Common myeloid progenitor, CD34-positive (primary cell): Measurements from ENCODE around the gene BCL7A.
"Not testable (repeated sequence)": the region's sequence is repeated elsewhere in the genome, so short reads cannot be mapped to it uniquely, and the experiment has no call there.

Experiments
- CTCF ChIA-PET: fragments of 350-600 bp; sonication (Branson Sonifier 250); formaldehyde crosslinking; loops from one replicate; lab custom pipeline; 2021; ENCODE audit warnings: antibody characterized with exemption; lab: Charles Lee
- POLR2A ChIA-PET: fragments of 350-600 bp; sonication (Branson Sonifier 250); formaldehyde crosslinking; loops from one replicate; lab custom pipeline; 2021; ENCODE audit warnings: antibody characterized with exemption; lab: Charles Lee
- DNase-seq, 3 donors: peaks; one replicate each; pipeline versions ENCODE4 v3.0.0 to v3.0.0-alpha.2; 2013
- H3K27ac ChIP-seq, 2 experiments: 1 replicate in 1 of 2; 2 replicates in 1 of 2; pipeline ENCODE4 v1.7.0; 2013; ENCODE audit warnings: inconsistent platforms in 2 of 2, low read length in 2 of 2, mild to moderate bottlenecking in 2 of 2, low read depth in 1 of 2, moderate library complexity in 1 of 2; ENCODE audit not compliant: severe bottlenecking in 2 of 2, insufficient read depth in 1 of 2, poor library complexity in 1 of 2
- H3K27me3 ChIP-seq, 5 experiments: replicated peaks in 2 of 5; 1 replicate in 3 of 5; 2 replicates in 2 of 5; pipeline versions ENCODE4 v1.6.1 to v1.7.0; 2013; ENCODE audit warnings: low read length in 4 of 5, mild to moderate bottlenecking in 2 of 5, moderate library complexity in 2 of 5, inconsistent platforms in 1 of 5; ENCODE audit not compliant: insufficient read depth in 5 of 5, control insufficient read depth in 4 of 5
- H3K36me3 ChIP-seq, 4 experiments: 1 replicate in 2 of 4; 2 replicates in 2 of 4; pipeline versions ENCODE4 v1.6.1 to v1.7.0; 2013; ENCODE audit warnings: low read length in 3 of 4, control low read depth in 1 of 4, mild to moderate bottlenecking in 1 of 4; ENCODE audit not compliant: control insufficient read depth in 4 of 4, insufficient read depth in 4 of 4
- H3K4me1 ChIP-seq, 4 experiments: 1 replicate in 3 of 4; 2 replicates in 1 of 4; pipeline versions ENCODE4 v1.6.1 to v1.7.1; 2013; ENCODE audit warnings: low read length in 3 of 4, mild to moderate bottlenecking in 3 of 4, control low read depth in 1 of 4, inconsistent platforms in 1 of 4, moderate library complexity in 1 of 4; ENCODE audit not compliant: control insufficient read depth in 4 of 4, insufficient read depth in 4 of 4; ENCODE audit errors: control extremely low read depth in 1 of 4
- H3K4me3 ChIP-seq, 7 experiments: 1 replicate in 4 of 7; 2 replicates in 3 of 7; pipeline versions ENCODE4 v1.5.1 to v1.7.0; 2013; ENCODE audit warnings: mild to moderate bottlenecking in 7 of 7, low read length in 6 of 7, moderate library complexity in 6 of 7, inconsistent platforms in 2 of 7, low read depth in 2 of 7, control low read depth in 1 of 7; ENCODE audit not compliant: insufficient read depth in 4 of 7, control insufficient read depth in 1 of 7; ENCODE audit errors: extremely low read depth in 1 of 7
- H3K9me3 ChIP-seq, 5 experiments: 1 replicate in 4 of 5; 2 replicates in 1 of 5; pipeline versions ENCODE4 v1.6.1 to v1.7.1; 2013; ENCODE audit warnings: low read length in 4 of 5, mild to moderate bottlenecking in 2 of 5, inconsistent platforms in 1 of 5, low read depth in 1 of 5, moderate library complexity in 1 of 5; ENCODE audit not compliant: control insufficient read depth in 4 of 5, insufficient read depth in 2 of 5; ENCODE audit errors: control extremely low read depth in 1 of 5
- WGBS: methylation state at CpG from one replicate; pipeline ENCODE4 v1.1.5; 2013; ENCODE audit not compliant: insufficient coverage; 5-methylcytosine and 5-hydroxymethylcytosine counted together

BCL7A gene

GRCh38 chr12:122051231-122051876 lies 29.7 kb downstream of the BCL7A start:
- ChIA-PET CTCF (interaction anchor here (0.6 to 2.2 kb wide), 14 partner anchors 12 to 141 kb away, joined by 3 to 18 read pairs (median 4); no protein-coding TSS in a partner anchor), POLR2A (no interaction called here)
- no peak overlapping the region for H3K4me3 ChIP-seq
- no peaks in the 10 kb centered on the region for H3K9me3 ChIP-seq
- DNase-seq, result no peak
- H3K36me3 ChIP-seq, result peaks cover under 1 to 55% (median 39%) of the 10 kb centered on the region in 4 experiments
- 96% methylated on average over 13 of the region's 14 CpGs for WGBS
- H3K27ac ChIP-seq, result no peak overlapping the region
- no peaks in the 10 kb centered on the region for H3K4me1 ChIP-seq
- no peaks in the 10 kb centered on the region for H3K27me3 ChIP-seq

- H3K9me3 ChIP-seq, result no peaks in the 10 kb centered on the region
- H3K27me3 ChIP-seq, result no peaks in the 10 kb centered on the region
- H3K36me3 ChIP-seq, result peaks cover 5 to 57% (median 41%) of the 10 kb centered on the region in 4 experiments
- ChIA-PET CTCF (interaction anchor here (0.7 to 2.2 kb wide), 6 partner anchors 11 to 140 kb away, joined by 3 to 18 read pairs (median 5); no protein-coding TSS in a partner anchor), POLR2A (interaction anchor here (0.6 kb wide), 2 partner anchors 14 to 995 kb away, joined by 3 read pairs; no protein-coding TSS in a partner anchor)
- no peak overlapping the region for H3K27ac ChIP-seq
- 90% methylated on average over 2 of the region's 2 CpGs for WGBS
- no peak for DNase-seq
- no peaks in the 10 kb centered on the region for H3K4me1 ChIP-seq
- no peak overlapping the region for H3K4me3 ChIP-seq
Observed at GRCh38 chr12:122052285-122052684, 30.6 kb downstream of the BCL7A start.

DNA sequence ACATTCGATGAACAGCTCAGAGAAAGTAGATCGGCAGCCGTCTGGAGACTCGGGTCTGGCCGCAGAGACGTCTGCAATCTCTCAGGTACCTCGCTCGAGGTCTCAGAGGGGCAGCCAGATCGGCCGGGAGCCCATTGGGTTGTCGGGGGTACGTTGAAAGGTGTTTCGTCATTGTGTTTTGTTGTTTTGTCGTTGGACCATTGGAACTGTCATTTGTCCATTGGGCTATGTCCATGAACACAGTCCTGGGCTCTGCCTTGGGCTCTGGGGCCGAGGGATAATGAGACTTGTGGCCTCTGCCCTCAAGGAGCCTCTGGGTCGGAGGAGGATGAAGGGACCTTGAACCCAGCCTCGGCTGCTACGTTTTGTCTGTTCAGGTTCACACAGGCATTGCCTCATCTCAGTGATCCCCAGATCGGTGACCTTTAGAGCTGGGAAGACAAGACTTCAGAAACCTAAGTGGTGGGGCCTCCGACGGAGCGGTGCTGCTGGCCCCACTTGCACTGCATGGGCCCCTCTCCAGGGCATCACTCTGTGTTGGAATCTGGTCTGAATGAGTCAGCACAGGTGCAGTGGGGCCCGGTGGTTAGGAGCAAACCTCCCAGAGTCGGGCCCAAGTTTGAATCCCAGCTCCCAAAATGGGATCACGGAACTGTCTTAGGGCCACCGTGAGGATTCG lies 33.3 kb downstream of the BCL7A start:
- POLR2A ChIA-PET, result interaction anchor here (0.6 to 1.4 kb wide), 3 partner anchors 23 to 69 kb away, joined by 3 to 6 read pairs (median 4); partner anchors contain the start of gene MLXIP
- no peaks in the 10 kb centered on the region for H3K9me3 ChIP-seq
- DNase-seq, result no peak
- H3K4me3 ChIP-seq, result no peak overlapping the region
- peaks cover 8 to 70% (median 54%) of the 10 kb centered on the region in 4 experiments for H3K36me3 ChIP-seq
- no peaks in the 10 kb centered on the region for H3K4me1 ChIP-seq
- 97% methylated on average over 27 of the region's 27 CpGs for WGBS
- CTCF ChIA-PET, result interaction anchor here (0.6 to 6.7 kb wide), 31 partner anchors 8 to 208 kb away, joined by 3 to 120 read pairs (median 3); no protein-coding TSS in a partner anchor
- no peak overlapping the region for H3K27ac ChIP-seq
- no peaks in the 10 kb centered on the region for H3K27me3 ChIP-seq

GRCh38 chr12:122056406-122056805 lies 34.7 kb downstream of the BCL7A start:
- H3K27me3 ChIP-seq, H3K4me3 ChIP-seq, POLR2A ChIA-PET, H3K4me1 ChIP-seq, H3K9me3 ChIP-seq, DNase-seq, H3K27ac ChIP-seq: not testable (repeated sequence)
- CTCF ChIA-PET, result interaction anchor here (0.6 to 6.7 kb wide), 6 partner anchors 25 to 134 kb away, joined by 3 to 120 read pairs (median 6); no protein-coding TSS in a partner anchor
- peaks cover 10 to 69% (median 48%) of the 10 kb centered on the region in 4 experiments for H3K36me3 ChIP-seq
- WGBS, result 96% methylated on average over 7 of the region's 7 CpGs

DNA sequence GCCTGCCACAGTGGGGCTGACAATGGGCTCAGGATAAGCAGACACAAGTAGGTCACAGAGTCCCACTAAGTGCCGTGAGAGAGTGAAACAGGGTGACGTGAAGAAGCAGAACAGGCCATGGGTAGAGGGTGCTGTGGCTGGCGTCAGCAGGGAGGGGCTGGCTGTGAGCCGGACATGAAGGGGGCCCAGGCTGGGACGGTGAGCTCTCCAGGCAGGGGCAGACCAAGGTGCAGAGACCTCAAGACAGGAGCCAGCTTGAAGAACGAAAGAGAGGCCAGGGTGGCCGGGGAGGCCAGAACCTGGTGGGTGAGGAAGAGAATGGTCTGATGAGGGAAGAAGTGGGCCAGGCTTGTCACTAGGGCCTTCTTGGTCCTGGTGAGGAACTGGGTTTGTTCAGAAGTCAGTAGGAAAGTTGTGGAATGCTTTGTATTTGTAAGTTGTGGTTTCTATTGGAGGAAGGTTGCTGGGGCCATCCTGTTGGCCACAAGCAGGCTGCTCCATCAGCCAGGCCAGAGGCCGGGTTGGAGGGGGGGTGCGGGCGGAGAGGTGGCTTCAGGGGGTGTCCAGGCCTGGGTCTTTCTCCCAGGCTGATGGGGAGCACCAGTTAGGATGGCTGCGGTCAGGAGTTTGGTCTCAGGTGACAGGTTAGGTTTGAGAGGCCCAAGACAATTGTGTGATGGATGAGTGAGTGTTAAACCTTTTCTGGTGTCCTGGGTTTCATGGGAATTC lies 35.5 kb downstream of the BCL7A start:
- H3K9me3 ChIP-seq, result no peaks in the 10 kb centered on the region
- no peak for DNase-seq
- H3K4me3 ChIP-seq, result no peak overlapping the region
- no peak overlapping the region for H3K27ac ChIP-seq
- no peaks in the 10 kb centered on the region for H3K27me3 ChIP-seq
- WGBS, result 98% methylated on average over 10 of the region's 11 CpGs
- peaks cover 10 to 73% (median 50%) of the 10 kb centered on the region in 4 experiments for H3K36me3 ChIP-seq
- POLR2A ChIA-PET, result no interaction called here
- CTCF ChIA-PET, result interaction anchor here (1.2 to 6.7 kb wide), 4 partner anchors 25 to 134 kb away, joined by 3 to 120 read pairs (median 6); no protein-coding TSS in a partner anchor
- no peaks in the 10 kb centered on the region for H3K4me1 ChIP-seq

DNA sequence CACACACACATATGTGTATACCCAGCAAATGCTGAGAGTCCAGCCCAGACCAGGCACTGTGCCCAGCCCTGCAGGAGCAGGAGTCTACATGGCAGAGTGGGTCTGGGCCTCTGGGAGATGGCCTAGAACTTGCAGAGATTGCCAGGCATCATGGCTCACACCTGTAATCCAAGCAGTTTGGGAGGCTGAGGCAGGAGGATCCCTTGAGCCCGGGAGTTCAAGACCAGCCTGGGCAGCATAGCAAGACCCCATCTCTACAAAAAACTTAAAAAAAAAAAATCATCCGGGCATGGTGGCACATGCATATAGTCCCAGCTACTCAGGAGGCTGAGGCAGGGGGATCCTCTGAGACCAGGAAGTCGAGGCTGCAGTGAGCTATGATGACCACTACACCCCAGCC lies 36.1 kb downstream of the BCL7A start:
- no peaks in the 10 kb centered on the region for H3K27me3 ChIP-seq
- CTCF ChIA-PET, result interaction anchor here (0.6 to 6.7 kb wide), 3 partner anchors 48 to 75 kb away, joined by 3 to 120 read pairs (median 3); no protein-coding TSS in a partner anchor
- POLR2A ChIA-PET, result no interaction called here
- 100% methylated on average over 1 of the region's 3 CpGs for WGBS
- H3K36me3 ChIP-seq, result peaks cover 10 to 73% (median 50%) of the 10 kb centered on the region in 4 experiments
- no peak for DNase-seq
- no peaks in the 10 kb centered on the region for H3K9me3 ChIP-seq
- no peak overlapping the region for H3K27ac ChIP-seq
- H3K4me3 ChIP-seq, result no peak overlapping the region
- peaks cover 0 to 4% (median 4%) of the 10 kb centered on the region in 4 experiments for H3K4me1 ChIP-seq
